COLO668 (cell line): ENCODE measurements around the gene DENND1A.
A peak's percentile ranks its signal among the peaks of the same experiment; 100 is the strongest.

ENCODE experiments used
- DNase-seq: peaks from one replicate; lab custom pipeline; 2025; ENCODE audit not compliant: unreplicated experiment; lab: John Stamatoyannopoulos, UW

Gene DENND1A

GRCh38 chr9:123365287-123365880 lies 564.5 kb downstream of the DENND1A start:
- DNase-seq, result no peak

GRCh38 chr9:123364241-123364824 lies 565.6 kb downstream of the DENND1A start:
- DNase-seq, result no peak

- no peak for DNase-seq
Observed at GRCh38 chr9:123362856-123363255, 567.1 kb downstream of the DENND1A start.

- DNase-seq, result no peak
Observed at GRCh38 chr9:123361731-123362510, 568.0 kb downstream of the DENND1A start.

- no peak for DNase-seq
Observed at GRCh38 chr9:123361086-123361730, 568.7 kb downstream of the DENND1A start.

GRCh38 chr9:123360161-123361085 lies 569.5 kb downstream of the DENND1A start:
- peak; percentile 64 for DNase-seq

- peak; percentile 50 for DNase-seq
Observed at GRCh38 chr9:123359546-123359945, 570.4 kb downstream of the DENND1A start.

- DNase-seq, result no peak
Observed at GRCh38 chr9:123359106-123359505, 570.8 kb downstream of the DENND1A start.

GRCh38 chr9:123358181-123358905 lies 571.6 kb downstream of the DENND1A start:
- no peak for DNase-seq

GRCh38 chr9:123357743-123358059 lies 572.2 kb downstream of the DENND1A start:
- no peak for DNase-seq

- no peak for DNase-seq
Observed at GRCh38 chr9:123356851-123357742, 572.8 kb downstream of the DENND1A start.

- DNase-seq, result no peak
Observed at GRCh38 chr9:123355761-123356431, 574.0 kb downstream of the DENND1A start, which contains the start of gene CRB2. TSS of gene CRB2 (plus strand) at chr9:123356197. CDS start at chr9:123356261, 64 bp downstream.

- DNase-seq, result peak; percentile 13
Observed at GRCh38 chr9:123354806-123355508, 575.0 kb downstream of the DENND1A start.

- DNase-seq, result peak; percentile 66
Observed at GRCh38 chr9:123353984-123354591, 575.8 kb downstream of the DENND1A start.

- DNase-seq, result no peak
Observed at GRCh38 chr9:123353041-123353440, 576.9 kb downstream of the DENND1A start.

GRCh38 chr9:123350590-123351310 lies 579.2 kb downstream of the DENND1A start:
- DNase-seq, result no peak
